Endothelial cell of umbilical vein (primary cell): Measurements from ENCODE around the gene CLN6.

Experiments
- JUN ChIP-seq: IDR thresholded peaks from 2 replicates; pipeline ENCODE4 v1.6.1; 2011; ENCODE audit warnings: borderline replicate concordance, low read depth; ENCODE audit not compliant: insufficient read length, insufficient read depth
- MYC ChIP-seq: IDR thresholded peaks from one replicate; pipeline ENCODE4 v1.6.1; 2011; ENCODE audit warnings: mild to moderate bottlenecking, low read depth, low read length
- POLR2A ChIP-seq: IDR thresholded peaks from 2 replicates; pipeline ENCODE4 v1.6.1; 2012; ENCODE audit warnings: low read depth, mild to moderate bottlenecking, control low read depth, low read length
- POLR2AphosphoS5 ChIP-seq: IDR thresholded peaks from 2 replicates; pipeline ENCODE4 v1.6.1; 2012; ENCODE audit warnings: low read depth, mild to moderate bottlenecking, control low read depth, low read length, moderate library complexity; ENCODE audit not compliant: insufficient read depth
- TF ChIP-seq, protein P1 (sequence below), 2 donors: IDR thresholded peaks; 1 replicate in 1 of 2; 2 replicates in 1 of 2; pipeline ENCODE4 v1.5.1; 2011; ENCODE audit warnings: low read length in 2 of 2, mild to moderate bottlenecking in 2 of 2, moderate library complexity in 2 of 2, control low read depth in 1 of 2, inconsistent platforms in 1 of 2, low read depth in 1 of 2; ENCODE audit not compliant: insufficient read depth in 1 of 2; ENCODE audit errors: extremely low read depth in 1 of 2

DNA sequence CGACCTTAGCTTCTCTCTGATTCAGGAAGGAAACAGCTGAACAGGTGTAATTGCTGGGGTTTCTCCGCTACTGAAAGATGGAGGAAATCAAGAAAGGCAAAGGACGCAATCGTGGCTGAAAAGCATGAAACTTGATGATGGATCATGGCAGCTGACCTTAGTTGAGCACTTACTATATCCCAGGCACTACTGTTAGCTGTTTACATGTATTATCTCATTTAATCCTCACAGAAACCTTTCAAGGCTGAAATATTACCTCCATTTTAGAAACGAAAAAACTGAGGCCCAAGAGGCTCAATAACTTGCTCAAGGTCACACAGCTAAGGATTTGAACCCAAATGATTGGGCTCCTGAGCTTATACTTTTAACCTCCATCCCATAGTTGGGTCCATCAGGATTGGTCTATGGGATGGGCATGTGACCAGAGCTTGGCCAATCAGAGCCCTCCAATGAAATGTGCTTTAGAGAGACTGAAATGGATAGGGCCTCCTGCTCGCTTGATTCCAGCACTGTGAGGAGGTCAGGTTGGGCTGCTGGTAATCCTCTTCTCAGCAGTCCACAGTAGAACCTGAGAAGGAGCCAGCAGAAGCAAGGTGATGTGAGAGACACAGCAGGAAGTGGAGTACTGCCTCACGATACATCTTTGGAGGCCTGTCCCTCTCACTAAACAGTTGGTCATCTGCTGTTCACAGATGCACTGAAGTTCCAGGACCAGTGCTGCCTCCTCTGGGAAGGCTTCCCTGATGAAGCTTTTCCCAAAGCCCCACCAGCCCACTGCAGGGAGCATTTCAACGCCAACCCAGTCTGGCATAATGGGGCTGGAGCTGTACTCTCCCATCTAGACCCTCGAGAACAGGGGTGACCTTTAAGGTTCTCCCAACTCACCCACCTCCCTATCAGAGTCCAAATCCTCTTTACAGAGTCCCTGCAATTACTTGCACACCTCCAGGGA, 10.4 kb downstream of the CLN6 start:
- no peak for TF ChIP-seq MYC
- TF ChIP-seq, protein P1, sequence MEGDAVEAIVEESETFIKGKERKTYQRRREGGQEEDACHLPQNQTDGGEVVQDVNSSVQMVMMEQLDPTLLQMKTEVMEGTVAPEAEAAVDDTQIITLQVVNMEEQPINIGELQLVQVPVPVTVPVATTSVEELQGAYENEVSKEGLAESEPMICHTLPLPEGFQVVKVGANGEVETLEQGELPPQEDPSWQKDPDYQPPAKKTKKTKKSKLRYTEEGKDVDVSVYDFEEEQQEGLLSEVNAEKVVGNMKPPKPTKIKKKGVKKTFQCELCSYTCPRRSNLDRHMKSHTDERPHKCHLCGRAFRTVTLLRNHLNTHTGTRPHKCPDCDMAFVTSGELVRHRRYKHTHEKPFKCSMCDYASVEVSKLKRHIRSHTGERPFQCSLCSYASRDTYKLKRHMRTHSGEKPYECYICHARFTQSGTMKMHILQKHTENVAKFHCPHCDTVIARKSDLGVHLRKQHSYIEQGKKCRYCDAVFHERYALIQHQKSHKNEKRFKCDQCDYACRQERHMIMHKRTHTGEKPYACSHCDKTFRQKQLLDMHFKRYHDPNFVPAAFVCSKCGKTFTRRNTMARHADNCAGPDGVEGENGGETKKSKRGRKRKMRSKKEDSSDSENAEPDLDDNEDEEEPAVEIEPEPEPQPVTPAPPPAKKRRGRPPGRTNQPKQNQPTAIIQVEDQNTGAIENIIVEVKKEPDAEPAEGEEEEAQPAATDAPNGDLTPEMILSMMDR (IDR thresholded peaks at IDR 0.05; ENCODE audit: extremely low read depth in 1 of 2, insufficient read depth in 1 of 2, low read depth in 1 of 2, low read length in 2 of 2) = no peak
- TF ChIP-seq JUN = no peak
- no peak for TF ChIP-seq POLR2AphosphoS5
- TF ChIP-seq POLR2A = no peak
